Measurements from ENCODE around the gene MEGF6.

The MEGF6 gene, protein sequence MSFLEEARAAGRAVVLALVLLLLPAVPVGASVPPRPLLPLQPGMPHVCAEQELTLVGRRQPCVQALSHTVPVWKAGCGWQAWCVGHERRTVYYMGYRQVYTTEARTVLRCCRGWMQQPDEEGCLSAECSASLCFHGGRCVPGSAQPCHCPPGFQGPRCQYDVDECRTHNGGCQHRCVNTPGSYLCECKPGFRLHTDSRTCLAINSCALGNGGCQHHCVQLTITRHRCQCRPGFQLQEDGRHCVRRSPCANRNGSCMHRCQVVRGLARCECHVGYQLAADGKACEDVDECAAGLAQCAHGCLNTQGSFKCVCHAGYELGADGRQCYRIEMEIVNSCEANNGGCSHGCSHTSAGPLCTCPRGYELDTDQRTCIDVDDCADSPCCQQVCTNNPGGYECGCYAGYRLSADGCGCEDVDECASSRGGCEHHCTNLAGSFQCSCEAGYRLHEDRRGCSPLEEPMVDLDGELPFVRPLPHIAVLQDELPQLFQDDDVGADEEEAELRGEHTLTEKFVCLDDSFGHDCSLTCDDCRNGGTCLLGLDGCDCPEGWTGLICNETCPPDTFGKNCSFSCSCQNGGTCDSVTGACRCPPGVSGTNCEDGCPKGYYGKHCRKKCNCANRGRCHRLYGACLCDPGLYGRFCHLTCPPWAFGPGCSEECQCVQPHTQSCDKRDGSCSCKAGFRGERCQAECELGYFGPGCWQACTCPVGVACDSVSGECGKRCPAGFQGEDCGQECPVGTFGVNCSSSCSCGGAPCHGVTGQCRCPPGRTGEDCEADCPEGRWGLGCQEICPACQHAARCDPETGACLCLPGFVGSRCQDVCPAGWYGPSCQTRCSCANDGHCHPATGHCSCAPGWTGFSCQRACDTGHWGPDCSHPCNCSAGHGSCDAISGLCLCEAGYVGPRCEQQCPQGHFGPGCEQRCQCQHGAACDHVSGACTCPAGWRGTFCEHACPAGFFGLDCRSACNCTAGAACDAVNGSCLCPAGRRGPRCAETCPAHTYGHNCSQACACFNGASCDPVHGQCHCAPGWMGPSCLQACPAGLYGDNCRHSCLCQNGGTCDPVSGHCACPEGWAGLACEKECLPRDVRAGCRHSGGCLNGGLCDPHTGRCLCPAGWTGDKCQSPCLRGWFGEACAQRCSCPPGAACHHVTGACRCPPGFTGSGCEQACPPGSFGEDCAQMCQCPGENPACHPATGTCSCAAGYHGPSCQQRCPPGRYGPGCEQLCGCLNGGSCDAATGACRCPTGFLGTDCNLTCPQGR (N-terminal part only)

DNA sequence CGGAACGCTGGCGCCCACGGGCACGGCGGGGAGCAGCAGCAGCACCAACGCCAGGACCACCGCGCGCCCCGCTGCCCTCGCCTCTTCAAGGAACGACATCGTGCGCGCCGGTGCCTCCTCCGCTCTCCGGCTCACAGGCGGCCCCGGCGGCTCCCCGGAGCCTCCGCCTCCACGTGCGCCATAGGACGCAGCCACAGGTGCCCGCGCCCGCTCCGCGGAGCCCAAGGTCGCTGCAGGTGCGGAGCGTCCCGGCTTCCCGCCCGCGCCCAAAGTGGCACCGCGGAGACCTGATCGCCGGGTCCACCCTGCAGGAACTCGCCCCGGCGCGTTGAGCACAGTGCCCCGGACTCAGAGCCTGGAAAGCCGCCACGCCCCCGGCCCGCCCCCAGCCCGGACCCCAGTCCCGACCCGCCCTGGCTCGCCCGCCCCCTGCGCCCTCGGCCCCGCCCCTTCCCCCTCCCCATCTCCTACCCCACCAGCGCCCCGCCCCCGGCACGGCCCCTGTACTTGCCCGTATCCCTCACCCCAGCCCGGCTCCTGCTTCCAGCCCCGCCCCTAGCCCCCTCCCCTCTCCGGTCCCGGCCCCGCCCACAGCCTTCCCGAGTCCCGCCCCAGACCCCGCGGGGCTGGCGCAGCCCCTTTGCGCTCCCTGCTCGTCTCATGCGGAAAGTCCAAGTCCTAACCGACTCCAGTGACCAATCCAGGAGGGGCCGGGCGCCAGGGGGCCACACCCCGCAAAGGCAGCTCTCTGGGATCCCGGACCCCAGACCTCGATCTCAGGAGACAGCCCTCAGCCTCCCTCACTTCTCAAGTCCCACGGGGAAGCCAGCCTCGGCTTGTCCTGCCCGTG, at the start of gene MEGF6:
MEGF6 (minus strand) TSS at position 339 of the 850 bp plus-strand sequence; CDS start at position 99, 240 bp downstream.
- DNase-seq (ENCODE audit: low spot score): peak; percentile 78

DNA sequence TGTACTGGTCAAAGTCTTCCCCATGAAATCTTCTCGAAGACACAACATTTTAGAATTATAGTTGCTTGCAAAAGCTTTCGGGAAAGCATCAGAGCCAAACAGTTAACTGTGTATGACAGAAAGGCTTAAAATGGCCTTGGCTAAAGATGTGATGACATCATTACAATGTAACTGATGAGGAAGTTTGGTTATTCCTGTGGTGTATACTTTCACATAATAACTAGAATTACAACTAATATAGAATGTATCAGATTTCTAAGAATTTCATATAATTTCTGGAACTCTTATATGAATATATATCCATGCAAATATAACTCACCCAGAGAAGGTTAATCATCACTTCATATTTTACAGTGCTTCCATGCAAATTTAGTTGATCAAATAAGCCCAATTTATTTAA, 49.4 kb upstream of the MEGF6 start:
- no peak for DNase-seq (ENCODE audit: low spot score)

DNA sequence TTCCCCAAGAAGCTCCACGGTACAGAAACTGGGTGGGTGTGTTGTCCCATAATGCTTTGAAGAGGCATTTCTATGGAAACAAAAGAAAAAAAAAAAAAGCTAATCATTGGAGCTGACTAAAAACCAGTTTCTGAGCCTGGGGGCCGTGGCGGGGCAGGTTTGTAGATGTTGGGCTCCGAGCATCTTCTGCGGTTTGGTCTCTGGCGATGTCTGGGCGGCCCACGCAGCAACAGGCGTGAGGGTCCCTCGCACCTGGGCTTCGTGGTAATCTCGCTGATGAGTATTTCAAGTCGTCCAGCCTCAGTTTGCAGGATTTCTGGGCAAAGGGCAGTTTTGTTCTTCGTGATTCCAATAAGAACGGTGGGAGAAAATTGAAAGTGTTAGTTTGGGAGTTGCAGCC, 47.8 kb upstream of the MEGF6 start:
- no peak for DNase-seq (ENCODE audit: low spot score)

DNA sequence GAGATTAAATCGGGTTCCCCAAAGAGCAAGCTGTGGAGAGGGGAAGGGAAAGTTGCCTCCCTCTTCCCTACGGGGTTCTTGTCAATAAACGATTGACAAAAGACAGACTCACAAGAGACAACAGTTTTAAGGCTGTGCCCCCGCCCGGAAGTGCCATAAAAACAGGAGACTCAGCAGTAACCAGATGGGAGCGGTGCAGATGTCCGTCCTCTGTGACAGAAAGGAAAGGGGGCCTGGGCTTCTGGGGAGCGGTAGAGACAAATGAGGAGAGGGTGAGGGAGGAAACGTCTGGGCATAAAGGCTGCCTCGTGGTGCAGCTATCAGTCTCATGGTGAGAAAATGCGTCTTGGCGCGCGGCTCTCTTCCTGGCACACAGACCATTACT, 46.9 kb upstream of the MEGF6 start:
- no peak for DNase-seq (ENCODE audit: low spot score)

DNA sequence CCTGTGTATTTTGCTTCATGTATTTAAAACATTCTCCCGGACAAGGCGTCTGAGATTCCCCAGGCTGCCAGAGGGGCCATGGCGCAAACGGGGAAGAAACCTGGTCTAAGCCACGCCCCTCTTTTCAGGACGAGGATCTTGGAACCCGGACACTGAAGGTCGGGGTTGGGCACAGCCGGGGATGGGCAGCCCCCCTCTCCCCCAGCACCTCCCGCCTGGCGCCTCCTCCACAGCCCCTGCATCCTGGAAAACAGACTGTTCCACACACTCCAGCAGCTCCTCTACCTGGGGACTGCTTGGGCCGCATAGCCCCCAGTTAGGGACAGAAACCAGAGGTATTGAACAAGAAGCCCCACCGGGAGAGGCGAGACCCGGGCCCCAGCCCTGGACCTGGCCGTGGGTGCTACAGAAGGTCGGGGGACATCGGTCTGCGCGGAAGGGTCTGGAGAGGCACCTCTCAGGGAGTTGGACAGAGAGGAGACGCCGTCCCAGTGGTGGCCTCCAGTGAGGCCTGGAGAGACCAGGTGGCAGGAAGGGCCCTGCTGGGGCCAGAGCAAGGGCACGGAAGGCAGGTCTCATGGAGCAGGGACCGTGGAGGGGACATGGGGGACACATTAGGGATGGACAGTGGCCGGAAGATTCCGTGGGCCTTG, 46.4 kb upstream of the MEGF6 start:
- DNase-seq (ENCODE audit: low spot score): no peak

DNA sequence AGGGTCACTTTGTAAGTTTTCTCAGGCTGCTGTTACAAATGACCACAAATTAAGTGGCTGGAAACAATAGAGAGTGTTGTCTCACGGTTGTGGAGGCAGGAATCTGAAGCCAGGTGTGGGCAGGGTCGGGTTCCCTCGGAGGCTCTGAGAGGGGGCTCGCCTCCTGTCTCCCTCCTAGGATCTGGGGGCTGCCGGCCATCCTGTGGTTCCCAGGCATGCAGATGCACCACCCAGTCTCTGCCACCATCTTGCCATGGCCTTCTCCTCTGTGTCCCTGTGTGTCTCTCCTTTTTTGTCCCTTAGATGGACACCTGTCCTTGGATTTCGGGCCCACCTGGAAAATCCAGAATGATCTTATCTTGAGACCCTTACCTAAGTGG, 45.8 kb upstream of the MEGF6 start:
- no peak for DNase-seq (ENCODE audit: low spot score)

DNA sequence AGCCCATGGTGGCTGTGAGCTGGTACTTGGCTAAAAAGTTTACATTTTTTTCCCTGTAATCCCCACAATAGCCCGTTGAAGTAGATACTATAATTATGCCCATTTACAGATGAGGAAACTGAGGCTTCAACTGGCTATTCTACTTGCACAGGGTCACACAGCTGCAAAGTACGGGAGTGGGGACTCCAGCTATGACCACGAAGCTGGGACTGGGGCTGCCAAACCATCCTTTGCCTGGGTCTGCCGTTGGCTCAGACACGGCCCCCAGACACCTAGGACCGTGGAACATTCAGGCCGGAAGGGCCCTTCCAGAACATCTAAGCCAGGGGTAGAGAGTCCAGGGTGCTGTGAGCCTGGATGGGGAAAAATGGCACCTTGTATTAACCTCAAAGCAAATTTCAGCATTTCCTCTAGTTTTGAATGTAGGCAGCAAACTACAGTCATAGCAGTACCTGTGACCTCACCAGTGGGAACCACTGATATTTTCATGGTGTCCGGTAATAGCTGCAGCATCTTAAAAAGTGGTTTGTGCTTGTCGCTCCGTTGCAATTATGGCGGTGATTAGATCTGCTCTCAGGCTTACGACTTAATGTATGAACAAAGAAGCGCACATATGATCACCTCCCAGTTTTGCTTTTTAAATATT, 45.3 kb upstream of the MEGF6 start:
- no peak for DNase-seq (ENCODE audit: low spot score)

DNA sequence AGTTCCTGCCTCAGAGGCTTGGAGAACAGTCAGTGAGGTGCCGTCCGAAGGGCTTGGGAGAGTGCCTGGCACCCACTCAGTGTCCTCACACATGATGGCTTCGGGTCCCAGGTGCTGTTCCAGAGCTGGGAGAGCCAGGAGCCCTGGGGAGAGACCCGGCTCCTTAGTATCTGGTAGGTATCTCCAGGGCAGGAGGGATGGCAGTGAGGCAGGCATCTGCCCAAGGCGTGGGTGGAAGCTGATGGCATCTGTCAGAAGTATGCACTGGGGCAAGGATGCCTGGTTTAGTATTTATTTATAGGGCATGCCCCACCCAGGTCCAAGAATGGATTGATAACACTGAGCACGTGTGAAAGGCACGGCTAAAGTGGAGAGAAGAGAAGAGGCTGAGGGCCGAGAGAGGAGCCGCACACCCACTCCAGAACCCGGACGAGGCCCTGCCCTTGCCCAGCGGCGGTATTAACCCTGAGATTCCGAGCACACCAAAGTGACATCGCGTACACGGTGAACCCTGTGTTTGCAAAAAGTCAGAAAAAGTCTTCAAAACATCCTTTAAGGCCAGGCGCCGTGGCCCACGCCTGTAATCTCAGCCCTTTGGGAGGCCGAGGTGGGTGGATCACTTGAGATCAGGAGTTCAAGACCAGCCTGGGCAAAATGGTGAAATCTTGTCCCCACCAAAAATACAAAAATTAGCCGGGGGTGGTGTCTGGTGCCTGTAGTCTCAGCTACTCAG, 43.4 kb upstream of the MEGF6 start:
- no peak for DNase-seq (ENCODE audit: low spot score)

DNA sequence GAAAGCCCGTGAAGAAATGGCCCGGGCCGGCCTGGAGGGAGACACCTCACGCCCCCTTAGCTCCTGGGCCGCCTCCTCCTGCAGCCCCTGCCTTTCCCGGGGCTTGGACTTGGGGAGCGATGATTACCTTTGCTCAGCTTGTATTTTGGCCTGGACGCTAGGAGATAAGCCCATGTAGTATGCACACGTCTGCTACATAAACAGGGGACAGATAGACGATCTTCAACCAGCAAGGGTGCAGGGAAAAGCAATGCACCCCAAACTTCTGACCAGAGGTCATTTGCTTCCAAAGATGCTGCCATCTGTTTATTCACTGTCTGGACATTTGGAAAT, 41.9 kb upstream of the MEGF6 start:
- DNase-seq (ENCODE audit: low spot score): no peak

DNA sequence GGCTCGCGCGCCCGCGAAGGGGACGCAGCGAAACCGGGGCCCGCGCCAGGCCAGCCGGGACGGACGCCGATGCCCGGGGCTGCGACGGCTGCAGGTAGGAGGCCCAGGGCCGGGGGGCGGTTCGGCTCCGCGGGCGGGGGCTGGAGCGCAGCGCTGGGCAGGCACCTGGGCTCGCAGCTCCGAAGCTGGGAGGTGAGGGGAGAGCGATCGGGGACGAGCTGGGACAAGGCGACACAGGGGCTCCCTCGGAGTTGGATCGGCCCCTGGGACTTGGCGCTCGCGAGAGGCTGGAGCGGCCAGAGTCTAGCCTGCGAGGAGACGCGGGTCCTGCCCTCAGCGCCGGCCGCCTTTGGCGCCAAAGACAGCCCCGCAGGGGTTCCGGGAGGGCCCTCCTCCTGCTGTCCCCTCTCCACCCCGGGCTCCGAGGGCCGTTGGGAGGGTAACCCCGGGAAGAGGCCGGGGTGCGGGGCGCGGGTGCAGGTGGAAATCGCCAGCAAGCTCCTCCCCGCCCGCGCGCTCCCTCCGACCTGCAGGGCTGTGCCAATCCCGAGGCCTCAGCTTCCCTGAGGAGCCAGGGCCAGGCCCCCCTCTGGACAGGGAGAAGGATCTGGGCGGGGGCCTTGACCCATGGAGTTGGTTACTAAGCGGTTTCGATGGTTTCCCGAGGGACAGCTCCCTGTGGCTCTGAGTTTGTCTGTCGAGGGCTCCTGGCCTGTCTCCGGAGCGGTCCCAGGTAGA, 41.4 kb upstream of the MEGF6 start:
- peak; percentile 40 for DNase-seq (ENCODE audit: low spot score)

DNA sequence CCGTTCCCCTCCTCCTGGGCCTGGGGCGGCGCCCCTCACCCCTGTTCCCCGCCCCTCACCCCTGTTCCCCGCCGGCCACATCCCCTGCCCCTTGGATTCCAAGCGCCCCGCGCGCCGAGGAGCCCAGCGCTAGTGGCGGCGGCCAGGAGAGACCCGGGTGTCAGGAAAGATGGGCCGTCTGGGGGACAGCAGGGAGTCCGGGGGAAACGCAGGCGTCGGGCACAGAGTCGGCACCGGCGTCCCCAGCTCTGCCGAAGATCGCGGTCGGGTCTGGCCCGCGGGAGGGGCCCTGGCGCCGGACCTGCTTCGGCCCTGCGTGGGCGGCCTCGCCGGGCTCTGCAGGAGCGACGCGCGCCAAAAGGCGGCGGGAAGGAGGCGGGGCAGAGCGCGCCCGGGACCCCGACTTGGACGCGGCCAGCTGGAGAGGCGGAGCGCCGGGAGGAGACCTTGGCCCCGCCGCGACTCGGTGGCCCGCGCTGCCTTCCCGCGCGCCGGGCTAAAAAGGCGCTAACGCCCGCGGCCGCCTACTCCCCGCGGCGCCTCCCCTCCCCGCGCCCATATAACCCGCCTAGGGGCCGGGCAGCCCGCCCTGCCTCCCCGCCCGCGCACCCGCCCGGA, 40.7 kb upstream of the MEGF6 start, which contains the start of gene TP73:
TP73 (plus strand) TSS at position 587 of the 618 bp plus-strand sequence. CDS start 29,850 bp downstream, outside the sequence.
- peak; percentile 61 for DNase-seq (ENCODE audit: low spot score)

DNA sequence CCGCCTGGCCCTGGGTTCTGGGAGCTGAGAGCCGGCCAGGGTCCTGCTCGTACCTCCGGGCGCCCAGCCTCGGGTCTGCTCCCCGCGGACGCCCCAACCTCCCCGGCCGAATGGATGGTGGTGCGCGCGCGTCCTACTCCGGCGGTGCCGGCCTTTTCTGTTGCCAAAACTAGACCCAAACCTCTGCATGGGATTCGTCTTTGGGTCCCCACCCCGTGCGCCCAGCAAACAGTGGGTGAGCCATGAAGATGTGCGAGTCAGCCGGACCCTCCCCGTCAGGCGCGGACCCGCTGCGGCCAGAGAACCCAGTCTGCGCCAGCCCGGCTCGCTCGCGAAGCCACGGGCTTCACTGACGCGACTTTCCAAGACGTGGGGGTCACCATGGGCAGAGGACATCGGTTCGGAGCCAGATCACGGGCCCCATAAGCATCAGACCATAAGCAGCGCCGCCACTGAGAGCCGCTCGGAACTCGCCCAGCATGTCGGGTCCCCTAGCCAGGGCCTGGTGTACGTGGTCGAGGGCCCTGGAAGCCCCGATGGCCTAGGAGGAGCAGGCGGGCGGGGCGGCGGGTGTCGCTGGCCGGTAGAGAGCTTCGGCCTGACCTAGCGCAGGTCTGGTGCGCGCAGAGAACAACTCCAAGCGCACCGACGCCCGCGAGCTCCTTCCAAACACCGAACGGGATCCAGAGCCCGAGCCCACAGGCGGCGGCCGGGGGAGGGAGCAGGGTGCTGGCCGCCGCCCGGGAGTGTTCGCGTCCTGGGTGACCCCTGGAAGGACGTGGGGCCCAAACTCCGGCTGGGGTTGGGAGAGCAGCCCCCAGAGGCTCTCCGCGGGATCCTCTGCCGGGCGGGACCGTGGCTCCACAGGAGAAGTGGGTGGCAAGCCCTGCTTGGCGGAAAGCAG, 40.0 kb upstream of the MEGF6 start:
- DNase-seq (ENCODE audit: low spot score): no peak

DNA sequence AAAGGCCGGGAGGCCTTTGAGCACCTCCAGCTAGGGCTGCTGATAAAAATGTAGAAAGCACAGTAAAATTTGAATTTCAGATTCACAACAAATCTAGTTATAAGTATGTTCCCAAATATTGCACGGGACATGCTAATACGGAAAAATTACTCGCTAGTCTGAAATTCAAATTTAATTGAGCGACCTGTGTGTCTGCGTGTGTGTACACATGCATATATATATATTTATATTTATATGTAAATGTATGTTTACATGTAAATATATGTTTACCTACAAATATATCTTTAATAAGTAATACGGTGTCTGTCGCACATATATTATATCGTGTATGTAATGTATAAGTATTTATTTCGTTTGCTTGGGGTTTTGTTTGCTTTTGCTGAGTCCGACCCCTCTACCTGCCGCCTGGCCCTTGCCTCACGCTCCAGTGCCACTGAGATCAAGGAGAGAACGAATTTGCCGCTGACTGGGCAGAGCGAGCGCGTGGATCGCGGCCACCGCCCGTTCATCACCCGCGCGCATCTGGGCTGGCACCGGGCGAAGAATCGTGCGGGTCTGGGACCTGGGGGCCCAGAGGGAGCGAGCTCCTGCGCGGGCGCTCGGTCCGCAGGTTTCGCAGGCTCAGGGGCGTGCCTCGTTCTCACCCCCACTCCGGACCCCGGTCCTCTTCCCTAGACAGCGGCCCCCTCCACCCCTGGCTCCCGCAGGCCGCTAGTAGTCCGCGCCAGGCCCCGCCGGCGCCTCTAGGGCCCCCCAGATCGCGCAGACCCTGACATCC, 39.1 kb upstream of the MEGF6 start:
- no peak for DNase-seq (ENCODE audit: low spot score)

DNA sequence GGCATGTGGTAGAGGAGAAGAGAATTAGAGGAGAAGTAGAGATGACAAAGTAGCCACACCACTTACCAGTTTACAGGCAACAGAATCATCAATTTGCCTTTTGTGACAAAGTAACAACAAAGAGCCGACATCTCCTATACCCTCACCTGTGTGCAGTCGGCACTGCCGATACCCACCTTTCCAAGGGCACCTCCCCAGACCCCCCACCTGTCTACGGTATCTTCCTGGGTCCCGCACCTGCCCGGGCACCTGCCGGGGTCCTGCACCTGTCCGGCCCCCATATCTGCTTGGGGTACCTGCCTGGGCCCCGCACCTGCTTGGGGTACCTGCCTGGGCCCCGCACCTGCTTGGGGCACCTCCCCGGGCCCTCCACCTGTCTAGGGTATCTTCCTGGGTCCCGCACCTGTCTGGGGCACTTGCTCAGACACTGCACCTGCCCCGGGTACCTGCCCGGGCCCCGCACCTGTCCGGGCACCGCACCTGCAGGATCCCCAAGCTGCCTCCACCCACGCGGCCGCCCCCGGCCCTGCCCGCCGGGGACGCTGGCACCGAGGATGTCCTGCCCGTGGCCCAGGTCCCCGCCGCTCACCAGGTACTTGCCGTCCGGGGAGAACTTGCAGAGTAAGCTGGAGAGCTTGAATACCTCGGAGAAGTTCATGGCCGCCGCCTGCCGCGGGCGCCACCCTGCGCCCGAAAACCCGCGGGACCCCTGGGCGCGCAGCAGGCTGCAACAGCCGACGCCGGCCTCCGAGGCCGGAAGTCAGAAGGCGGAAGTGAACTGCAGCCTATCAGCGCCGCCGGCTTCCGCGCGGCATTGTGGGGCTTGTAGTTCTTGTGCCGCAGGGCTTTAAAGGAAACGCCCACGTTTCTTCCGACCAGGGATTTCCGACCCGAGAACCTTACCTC, 38.3 kb upstream of the MEGF6 start, which contains the start of gene WRAP73:
WRAP73 (minus strand) TSS at position 762 of the 906 bp plus-strand sequence; CDS start at position 658, 104 bp downstream.
- peak; percentile 91 for DNase-seq (ENCODE audit: low spot score)

DNA sequence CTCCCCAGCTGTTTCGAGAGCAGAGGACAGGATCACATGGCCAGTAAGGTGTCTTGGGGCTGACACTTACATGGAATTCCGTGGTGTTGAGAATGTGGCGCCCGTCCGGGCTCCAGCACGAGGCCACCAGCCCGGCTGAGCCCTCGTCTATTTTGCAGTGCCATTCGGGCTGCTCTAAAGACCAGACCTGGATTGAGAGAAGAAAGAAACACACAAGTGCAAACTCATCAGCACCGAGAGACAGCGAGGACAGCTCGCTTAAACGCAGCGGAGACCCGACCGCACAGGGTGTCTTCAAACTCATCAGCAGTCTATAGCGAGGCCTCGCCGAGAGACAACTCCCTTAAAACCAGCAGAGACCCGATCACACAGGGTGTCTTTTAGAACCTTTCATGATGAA, 35.3 kb upstream of the MEGF6 start:
- DNase-seq (ENCODE audit: low spot score): no peak
